Measurements from ENCODE around the gene ANK3.

ANK3 gene

DNA sequence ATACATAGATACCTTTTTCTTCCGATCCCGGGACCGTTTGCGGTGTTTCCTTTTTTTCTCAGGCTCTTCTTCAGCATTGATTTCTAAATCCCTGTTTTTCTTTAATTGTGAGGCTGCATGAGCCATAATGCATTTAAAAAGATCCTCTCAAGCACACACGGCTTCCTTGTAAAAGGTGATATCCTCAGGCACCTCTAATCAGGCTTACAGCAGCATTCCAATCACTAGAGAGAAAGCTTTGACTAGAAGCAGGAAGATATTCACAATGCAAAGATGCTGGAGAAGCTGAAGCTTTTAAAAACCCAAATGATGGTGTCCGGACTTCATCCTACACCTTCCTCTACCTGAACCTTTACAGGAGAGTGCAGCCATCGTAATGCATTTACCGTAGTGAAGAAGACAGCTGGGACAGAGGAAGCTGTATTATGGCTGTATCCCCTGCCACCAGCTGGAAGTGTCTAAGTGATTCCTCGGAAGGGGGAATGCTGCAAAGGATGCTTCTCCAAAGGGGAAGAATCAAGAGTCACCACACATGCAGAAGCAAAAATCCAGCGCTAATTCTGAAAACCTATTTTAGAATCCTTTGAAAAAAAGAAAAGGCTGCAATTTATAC, at the start of gene ANK3:
Gene ANK3, minus strand, starts transcription at position 463 of the 613 bp plus-strand sequence. Its CDS starts 337 bp downstream, at position 126.
- DNase-seq, result no peak

- no peak for DNase-seq
These were observed 44.9 kb upstream of the ANK3 start for GRCh38 chr10:60434418-60435046.

GRCh38 chr10:60433684-60434083, 44.0 kb upstream of the ANK3 start:
- DNase-seq, result no peak

DNA sequence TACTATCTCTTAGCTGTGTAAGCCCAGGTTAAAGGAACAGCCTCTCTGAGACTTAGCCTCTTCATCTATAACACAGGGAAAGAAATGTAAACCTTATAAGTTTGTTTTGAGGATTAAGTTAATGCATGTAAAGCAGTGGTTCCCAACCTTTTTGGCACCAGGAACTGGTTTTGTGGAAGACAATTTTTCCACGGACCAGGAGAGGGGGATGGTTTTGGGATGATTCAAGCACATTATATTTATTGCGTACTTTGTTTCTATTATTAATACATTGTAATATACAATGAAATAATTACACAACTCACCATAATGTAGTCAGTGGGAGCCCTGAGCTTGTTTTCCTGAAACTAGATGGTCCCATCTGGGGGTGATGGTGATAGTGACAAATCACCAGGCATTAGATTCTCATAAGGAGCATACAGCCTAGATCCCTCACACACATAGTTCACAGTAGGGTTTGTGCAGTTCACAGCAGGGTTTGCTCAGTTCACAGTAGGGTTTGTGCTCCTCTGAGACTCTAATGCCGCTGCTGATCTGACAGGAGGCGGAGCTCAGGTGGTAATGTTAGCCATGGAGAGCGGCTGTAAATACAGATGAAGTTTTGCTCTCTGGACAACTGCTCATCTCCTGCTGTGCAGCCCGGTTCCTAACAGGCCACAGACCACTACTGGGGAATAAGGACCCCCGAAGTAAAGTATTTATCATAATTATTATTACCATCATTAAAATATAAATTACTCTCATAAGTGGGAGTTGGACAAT, 41.3 kb upstream of the ANK3 start:
- no peak for DNase-seq

DNA sequence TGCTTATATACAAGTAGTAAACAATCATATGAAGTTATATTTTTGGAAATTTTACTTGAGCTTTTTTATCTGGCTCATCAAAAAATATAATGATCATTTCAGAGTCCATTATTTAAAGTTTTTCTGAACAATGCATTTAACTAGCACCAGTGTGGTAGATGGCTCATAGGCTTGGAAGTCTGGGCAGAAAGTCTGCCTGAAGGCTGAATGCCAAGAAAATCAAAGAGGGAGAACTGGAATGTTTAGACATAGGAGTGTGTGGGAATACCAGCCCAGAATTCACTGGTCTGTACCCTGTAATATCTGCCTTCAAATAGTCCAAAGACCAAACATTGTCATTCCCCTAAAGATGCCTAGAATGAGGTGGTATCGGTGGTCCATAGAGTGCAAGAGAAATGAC, 40.3 kb upstream of the ANK3 start:
- DNase-seq, result no peak

DNA sequence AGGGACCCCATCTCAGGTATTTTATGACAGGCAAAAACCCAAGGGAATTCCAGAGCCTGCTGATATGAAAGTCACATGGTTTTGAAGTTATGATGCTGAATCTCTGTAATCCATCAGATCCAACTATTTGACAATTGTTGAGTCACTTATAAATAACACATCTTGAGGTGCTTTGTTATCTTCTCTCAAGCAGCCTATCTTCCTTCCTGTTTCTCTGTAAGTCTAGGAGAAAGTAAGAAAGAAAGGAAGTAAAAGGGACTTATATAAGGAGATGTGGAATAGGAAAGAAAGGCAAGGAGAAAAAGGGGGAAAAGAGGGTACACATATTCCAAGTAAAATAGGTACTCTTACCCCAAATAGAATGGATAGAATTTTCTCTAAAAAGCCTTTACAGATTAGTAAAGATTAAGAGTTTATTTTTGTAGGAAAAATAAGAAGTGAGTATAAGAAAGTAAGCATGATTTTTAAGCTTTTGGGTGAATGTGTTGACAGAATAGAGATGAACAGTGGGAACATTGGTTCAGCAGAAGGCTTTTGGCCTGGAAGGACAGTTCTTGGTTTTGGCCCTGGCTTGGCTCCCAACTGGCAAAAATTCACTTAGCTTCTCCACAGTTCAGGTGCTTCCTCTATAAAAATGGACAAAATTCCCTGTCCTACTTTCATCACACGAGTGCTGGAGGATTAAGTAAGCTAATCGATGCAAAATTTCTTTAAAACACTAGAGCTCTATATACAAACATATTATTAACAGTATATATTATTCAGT, 39.6 kb upstream of the ANK3 start:
- DNase-seq, result no peak

DNA sequence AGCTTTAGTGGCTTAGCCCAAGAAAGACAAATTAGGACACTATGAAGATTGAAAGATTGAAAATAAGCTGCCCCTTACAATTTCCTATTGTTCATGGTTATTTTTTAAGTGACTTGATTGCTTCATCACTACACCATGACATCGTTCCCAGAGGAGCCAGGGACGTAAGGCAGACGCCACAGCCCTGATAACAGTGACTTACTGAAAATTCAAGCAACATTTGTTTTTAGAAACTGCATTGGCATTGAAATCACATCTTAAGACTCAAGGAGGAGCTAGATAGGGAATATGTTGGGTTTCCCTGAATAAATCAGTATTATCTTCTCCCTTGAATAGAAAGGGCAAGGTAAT, 38.7 kb upstream of the ANK3 start:
- no peak for DNase-seq

DNA sequence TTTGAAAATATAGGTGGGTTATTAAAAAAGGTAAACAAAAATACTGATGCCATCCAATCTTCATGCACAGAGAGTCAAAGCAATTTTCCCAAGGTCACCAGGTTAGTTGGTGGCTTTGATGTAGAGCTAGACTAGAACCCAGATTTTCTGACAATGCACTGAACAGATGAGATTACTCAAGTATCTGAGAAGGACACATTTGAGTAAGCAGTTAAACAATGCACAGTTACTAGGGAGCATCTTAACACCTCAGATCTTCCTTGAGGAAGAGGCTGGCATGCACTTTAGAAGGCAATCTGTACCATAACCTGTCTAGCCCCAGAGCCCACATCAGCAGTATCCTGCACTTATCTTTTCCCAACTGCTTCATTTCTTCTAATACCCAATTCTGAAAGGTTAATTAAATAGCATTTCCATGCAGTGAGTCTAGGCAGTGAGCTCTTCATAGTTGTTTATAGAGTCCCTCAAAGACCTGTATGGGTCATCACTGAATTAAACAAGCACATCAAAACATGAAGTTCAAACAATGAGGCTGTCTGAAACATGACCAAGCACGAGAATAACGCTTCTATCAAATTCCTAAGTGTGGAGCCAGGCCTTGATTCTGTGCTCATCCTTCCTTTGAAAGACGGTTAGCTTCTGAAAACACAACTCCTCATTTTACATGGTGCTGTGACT, 38.2 kb upstream of the ANK3 start:
- DNase-seq, result no peak

DNA sequence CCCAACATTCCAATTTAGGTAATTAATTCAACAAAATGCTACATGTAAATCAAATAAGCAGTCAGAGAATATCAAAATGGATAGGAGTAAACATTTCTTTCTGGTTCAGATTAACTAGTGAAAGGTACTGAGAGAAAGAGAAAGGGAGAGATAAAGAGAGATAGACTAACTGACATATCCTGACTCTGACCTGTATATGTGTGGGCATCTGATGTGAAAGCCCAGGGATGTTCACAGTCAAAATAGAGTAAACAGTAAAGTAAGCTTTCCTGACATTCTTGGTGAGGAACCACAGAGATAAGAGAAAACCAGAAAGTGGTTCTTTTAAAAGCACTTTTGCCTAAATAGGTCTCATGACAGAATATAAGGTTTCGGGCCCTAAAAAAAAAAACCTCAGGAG, 37.5 kb upstream of the ANK3 start:
- no peak for DNase-seq

DNA sequence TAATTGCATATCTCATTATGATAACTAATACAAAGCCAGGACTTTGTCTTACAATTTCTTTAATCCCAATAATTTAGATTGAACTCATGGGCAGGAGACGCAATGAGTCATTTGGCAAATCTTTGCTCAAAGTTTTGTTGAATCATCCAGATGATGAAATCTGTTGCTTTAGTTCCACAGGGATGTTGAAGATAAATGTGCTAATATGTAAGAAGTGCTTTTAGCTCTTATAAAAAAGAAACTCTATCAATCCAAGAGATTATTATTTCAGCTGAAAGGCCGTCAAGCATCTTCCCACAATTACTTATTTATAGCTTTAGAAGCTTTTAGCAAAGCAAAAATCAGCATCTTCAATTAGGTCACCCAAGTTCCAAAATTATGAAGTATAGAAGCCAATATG, 36.8 kb upstream of the ANK3 start:
- DNase-seq, result no peak

- no peak for DNase-seq
These were observed 35.9 kb upstream of the ANK3 start for GRCh38 chr10:60425392-60426110.

DNA sequence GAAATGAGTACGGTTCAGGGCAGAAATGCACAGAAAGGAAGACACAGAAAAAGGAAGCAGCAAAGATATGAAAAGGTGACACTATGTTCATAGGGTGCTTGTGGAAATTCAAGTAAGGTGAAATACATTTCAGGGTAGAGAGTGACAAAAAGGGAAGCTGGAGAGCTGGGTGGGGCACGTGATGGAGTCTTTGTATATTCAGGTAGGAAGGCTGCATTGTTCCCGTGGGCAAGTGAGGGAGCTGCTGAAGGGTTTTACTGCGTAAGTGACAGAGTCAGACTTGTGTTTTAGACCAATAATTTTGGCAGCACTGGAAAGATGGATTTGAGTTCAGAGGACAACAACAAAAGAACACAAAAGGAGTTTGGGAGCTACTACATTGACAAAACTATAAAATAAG, 35.3 kb upstream of the ANK3 start:
- no peak for DNase-seq

DNA sequence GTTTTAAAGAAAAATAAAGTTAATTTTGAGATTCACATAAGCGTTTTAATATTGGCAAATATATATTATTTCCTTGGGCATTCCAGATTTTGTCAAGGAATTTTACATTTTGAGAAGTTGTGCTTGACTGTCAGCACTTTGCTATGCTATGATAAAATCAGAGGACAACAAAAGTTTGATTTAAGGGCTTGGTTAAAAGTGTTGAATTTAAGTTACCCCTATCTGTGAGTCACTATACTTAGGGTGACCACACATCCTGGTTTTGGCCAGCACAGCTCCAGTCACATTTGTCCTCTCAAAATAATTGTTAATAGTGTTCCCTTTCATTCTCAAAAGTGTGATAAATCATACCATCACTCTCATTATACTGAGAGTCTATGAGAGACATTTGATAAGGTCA, 34.2 kb upstream of the ANK3 start:
- no peak for DNase-seq

DNA sequence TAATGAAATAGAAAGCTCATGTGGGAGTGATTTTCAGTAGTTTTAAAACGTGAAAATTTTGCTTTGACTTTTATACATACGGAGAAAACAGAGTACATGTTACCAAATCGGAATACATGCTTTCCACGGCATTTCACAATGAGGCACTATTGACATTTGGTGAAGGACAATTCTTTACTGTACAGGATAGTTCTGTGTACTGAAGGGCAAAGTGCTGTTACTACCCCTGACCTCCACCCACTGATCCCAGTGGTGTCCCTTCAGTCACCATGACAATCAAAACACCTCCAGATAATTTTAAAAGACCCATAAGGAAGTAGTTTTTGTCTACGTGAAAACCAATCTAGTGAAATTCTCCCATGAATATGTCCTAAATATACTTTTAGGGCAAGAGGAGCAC, 33.1 kb upstream of the ANK3 start:
- no peak for DNase-seq

DNA sequence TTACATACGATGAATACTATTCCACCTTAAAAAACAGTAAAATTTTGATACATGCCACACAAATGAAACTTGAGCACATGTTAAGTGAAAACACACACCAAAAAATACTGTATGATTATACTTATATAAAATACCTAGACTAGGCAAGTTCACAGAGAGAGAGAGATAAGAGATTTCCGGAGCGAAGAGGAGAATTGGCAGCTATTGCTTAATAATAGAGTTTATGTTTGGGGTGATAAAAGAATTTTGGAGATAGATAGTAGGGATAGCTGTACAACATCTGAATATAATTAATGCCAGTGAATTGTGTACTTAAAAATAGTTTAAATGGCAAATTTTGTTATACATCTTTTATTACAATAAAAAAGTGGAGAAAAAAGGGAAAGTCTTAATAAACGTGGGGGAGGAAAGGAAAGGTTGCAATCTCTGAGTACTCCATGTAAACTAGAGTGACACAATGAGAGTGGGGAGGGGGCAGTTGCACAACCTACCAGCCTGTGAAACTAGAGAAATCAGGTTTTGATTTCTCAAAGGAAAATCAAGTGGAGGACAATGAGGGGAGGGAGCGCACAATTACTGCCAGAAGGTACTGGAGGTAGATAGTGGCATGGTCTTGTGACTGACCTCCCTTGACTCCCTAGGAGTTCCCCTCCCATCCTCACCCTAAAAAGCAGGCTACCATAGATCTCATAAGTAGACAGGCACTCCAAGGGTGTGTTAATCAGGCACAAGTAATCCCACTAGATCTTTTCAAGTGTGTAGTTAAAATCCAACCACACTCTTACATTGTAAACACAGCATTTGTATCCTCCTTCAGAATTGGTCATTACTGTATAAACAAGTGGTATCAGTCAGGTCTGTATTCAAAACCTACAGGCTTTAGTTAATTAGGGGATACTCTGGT, 31.6 kb upstream of the ANK3 start:
- DNase-seq, result no peak

GRCh38 chr10:60419249-60419648, 29.6 kb upstream of the ANK3 start:
- no peak for DNase-seq

- DNase-seq, result no peak
These were observed 28.2 kb upstream of the ANK3 start for GRCh38 chr10:60417901-60418300.

- DNase-seq, result no peak
These were observed 27.3 kb upstream of the ANK3 start for GRCh38 chr10:60417024-60417423.

DNA sequence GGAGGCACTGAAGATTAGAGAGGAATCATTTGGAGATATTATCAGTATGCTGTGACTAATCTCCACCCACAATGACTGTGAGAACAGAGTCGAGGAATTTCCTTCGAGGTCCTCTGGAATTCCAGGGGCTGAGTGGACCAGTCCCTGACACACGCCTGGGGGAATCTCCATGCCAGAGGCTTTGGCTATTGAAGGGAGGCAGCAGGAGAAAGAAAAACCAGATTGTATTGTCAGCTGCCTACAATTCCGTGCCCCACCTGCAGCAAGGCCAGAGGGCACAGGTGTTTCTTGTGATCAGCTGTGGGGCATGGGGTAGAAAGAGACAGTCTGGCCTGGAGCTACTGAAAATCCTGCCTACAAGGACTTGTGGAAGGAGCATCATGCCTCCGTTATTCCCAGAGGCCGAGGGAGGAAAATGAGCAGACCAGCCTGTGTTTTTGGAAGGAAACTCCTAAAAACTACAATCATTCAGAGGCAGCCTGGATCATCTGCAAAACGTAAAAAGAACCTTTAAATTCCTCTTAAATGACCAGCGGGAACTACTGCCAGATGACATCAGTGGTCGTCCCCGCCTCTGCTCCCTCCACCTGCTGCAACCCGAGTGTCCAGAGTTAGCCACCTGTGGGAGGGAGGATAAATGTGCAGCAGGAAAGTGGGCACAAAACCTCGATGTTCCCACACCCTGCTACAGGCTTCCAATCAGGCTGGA, 25.4 kb upstream of the ANK3 start:
- no peak for DNase-seq

- DNase-seq, result no peak
These were observed 24.4 kb upstream of the ANK3 start for GRCh38 chr10:60414111-60414510.

All from activated T-cell treated with anti-CD3 and anti-CD28 coated beads, Interleukin-2, amount 50 U/mL, for 1 hour (primary cell).